IPS-NIHi7 (cell line): ENCODE measurements around the gene BMPER.

ENCODE experiments used
- DNase-seq: peaks from one replicate; pipeline ENCODE4 v3.0.0; 2012; ENCODE audit warnings: mixed read lengths; ENCODE audit errors: extremely low spot score

BMPER gene

DNA sequence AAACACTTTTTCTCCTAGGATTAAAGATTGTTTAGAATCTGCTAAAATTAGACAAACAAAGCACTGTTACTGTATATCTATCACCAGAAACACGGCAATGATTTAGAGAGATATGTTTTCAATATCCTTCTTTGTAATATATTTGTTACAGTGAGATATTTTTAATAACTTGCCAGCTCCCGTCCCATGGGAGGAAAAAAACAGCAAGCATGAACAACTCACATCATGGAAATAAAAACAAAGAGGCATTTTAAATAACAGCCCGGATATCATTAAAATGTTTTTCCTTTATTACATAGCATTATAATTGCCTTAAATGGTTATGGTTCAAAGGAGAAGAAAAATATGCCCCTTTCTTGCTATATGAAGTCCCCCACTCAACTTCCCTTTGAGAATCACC is 272.1 kb downstream of the BMPER start:
- no peak for DNase-seq

DNA sequence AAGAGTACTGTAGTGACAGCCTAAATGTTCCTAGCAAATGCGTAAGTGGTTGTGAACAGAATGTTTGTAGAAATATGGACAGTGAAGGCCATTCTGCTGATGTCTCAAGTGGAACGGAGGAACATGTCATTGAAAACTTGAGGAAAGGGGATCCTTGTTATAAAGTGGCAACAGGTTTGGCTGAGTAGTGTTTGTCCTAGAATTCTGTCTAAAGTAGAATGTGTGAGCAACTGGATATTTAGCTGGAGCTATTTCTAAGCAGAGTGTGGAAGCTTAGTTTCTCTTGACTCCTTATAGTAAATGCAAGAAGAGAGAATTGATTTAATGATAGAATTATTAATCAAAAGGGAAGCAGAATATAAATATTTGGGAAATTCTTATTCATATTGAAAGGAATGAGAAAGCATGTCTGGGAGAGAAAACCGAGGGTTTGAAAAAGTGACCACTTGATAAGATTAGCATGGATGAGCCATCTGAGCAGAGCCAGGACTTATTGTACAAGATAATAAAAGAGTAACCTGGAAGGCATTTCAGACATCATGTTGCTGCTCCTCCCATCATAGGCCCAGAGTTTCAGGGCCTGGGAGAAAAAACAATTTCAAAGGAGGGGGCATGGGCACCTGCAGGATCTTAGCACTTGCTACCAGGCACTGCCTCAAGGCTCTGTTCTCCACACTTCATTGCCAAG is 276.1 kb downstream of the BMPER start:
- no peak for DNase-seq

DNA sequence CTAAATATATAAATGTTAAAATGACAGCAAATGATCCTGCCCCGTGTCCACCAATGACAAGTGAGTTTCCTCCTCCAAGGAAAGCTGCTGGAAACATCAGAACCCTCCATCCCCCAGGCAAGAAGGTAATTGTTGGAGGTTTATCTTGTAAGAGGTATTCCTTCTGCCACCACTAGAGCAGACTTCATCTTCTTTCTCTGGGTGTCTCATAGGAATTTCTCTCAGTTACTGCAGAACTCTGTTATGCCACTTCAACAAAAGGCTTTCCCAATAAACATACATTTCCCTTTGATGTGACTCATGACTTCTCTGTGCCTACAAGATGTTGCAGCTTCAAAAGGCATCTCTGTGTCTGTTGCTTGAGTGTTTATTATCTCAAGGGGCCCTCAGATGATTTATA is 279.1 kb downstream of the BMPER start:
- DNase-seq: peak; percentile 36

DNA sequence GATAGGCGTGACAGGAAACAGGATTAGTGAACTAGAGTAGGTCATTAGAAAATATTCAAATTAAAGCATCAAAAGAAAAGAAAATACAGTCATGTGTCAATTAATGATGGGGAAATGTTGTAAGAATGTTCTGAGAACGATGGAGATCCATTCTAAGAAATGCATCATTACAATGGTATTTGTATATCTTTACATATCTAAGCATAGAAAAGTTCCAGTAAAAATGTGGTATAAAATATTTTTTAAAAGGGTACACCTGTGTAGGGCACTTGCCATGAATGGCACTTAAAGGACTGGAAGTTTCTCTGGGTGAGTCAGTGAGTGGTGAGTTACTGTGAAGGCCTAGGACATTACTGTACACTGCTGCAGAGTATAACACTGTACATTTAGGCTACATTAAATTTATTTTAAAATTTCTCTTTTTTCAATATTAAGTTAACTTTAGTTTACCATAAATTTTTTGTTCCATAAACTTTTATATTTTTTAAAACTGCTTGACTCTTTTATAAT is 282.5 kb downstream of the BMPER start:
- no peak for DNase-seq

DNA sequence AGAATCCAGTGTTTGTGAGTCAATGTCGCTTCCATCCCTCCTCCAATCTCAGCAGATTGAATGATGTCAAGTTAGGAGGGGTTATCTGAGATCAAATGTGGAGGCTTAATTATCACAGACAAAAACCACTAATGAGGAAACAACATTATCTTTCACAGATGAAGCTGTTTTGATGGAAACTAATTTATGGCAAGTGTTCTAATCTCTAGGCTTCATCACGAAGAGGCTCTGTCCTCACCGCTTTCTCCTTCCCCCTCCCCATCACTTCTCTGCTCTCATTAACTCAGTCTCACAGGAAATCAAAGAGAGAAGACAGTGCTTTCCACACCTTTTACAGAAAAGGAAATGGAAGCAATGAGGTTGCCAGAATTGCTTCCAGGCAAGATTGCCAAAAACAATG is 283.7 kb downstream of the BMPER start:
- no peak for DNase-seq

DNA sequence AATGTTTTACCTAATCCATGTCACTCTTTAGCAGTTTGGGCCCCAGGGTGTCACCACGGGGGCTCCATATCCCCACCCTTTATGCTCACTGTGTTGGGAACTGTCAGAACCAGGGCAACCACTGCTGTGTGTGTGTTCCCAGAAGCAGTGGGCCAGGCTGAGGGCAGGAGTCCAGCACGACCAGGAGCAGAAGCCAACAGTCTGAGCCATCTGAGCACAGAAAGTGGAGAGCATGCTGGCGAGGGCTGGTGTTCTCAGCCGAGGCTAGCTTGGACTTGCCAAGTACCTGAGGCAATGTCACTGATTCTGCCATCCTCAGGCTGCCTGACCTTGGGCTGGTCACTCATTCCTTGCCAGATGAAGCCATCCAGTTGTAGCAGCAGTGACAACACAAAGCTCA is 285.0 kb downstream of the BMPER start:
- no peak for DNase-seq

DNA sequence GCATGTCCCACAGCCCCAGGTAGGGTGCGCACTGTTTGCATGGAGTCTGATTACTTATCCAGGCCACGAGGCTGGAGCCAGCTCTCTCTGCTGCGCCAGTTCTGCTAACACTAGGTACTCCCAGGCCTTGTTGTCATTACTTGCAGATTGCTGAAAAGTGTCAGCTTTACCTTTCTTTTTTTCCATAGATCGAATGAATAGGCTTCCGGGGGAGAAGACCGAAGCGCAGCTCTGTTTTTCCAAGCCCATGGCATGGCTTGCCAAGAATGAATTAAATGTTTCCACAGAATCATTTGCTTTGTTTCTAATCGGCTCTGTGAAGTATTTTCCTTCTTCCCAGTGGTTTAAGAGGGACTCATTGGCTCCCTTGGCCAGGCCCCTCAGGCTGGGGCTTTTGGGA is 285.8 kb downstream of the BMPER start:
- no peak for DNase-seq

DNA sequence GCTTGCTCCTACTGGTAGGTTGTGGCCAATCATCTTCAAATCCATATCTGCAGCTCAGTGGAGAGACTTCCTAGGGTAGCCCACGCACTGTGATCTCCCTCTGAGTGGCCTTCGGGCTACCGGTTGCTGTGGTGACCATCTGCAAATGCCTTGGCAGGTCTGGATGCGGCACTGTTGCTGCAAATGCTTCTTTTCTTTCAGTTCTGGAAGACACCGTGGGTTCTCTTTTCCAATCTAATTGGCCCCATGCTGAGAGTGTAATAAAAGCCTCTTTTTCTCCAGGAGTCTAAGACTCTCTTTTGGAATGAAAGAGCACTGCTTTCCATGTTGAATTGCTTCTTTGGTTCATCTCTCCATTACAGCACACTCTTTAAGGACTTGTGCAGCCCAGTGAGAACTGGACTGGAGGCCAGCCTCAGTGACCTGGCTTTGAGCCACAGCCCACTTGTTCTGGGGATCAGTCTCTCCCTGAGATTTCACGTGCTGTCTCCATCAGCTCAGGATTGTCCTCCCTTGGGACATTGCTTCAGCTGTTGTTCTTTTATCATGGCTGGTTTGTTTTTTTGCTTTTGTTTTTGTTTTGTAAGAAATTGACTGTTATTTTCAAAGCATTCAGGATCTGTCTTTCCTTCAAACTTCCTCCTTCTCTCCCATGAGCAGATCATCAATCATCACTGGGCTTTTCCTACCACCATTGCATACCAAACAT is 286.6 kb downstream of the BMPER start:
- DNase-seq: no peak

DNA sequence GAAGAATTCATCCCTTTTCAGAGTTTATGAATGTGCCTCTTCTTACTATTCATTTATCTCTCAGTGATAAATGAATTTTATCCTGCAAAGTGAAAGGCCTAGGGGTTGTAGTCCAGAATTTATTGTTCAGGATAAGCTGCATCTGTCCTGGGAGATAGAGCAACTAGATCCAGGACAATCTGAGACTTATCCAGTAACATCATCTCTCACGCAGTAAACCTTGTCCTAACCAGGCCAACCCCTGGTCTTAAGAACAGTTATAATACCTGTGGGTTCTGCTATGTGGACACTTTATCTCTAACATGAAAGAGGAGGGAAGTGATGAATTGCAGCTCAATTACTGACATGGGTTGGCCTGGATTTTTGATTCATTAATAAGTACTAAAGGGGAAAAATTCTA is 287.6 kb downstream of the BMPER start:
- no peak for DNase-seq

DNA sequence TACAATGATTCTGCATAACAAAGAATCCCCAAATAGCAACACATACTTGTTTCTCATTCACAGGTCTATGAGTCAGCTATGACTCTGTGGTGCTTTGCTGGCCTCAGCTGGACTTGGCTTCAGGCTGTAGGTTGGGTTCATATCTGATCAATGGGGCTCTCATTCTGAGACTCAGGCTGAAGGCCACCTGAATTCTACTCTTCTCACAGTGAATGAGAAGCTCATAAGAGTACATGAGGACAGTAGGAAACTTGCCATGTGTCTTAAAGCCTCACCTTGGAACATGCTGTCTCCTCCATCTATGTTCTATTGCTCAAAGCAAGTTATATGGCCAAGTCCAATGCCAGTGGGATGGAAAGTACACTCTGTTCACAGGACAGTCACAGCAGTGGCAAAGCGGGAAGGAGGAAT is 292.9 kb downstream of the BMPER start:
- DNase-seq: no peak
